Endodermal cell (in vitro differentiated cells): ENCODE results near the gene ECI2. TPM values are rescaled to one million over a fixed set of nuclear protein-coding genes. Genes with fewer than 3 reads are reported as not detected.

Source experiments
- DNase-seq: peaks from one replicate; pipeline ENCODE4 v3.0.0-alpha.2; 2017
- H3K27ac ChIP-seq: 2 replicates; pipeline ENCODE4 v1.5.1; 2013; ENCODE audit warnings: mild to moderate bottlenecking, low read depth, low read length, moderate library complexity
- H3K27me3 ChIP-seq: 2 replicates; pipeline ENCODE4 v1.6.1; 2013; ENCODE audit warnings: mild to moderate bottlenecking, low read length, moderate library complexity; ENCODE audit not compliant: insufficient read depth, control insufficient read depth, poor library complexity, severe bottlenecking
- H3K36me3 ChIP-seq: 2 replicates; pipeline ENCODE4 v1.7.0; 2013; ENCODE audit warnings: mild to moderate bottlenecking, low read length, moderate library complexity; ENCODE audit not compliant: control insufficient read depth, insufficient read depth
- H3K4me1 ChIP-seq: one replicate; pipeline ENCODE4 v1.7.0; 2013; ENCODE audit warnings: low read length; ENCODE audit not compliant: control insufficient read depth, insufficient read depth
- H3K4me3 ChIP-seq: 2 replicates; pipeline ENCODE4 v1.5.1; 2013; ENCODE audit warnings: mild to moderate bottlenecking, low read length, moderate library complexity
- H3K9ac ChIP-seq: 2 replicates; pipeline ENCODE4 v1.6.1; 2013; ENCODE audit warnings: mild to moderate bottlenecking, low read length, moderate library complexity; ENCODE audit not compliant: poor library complexity, severe bottlenecking; ENCODE audit errors: extremely low read depth
- H3K9me3 ChIP-seq: 2 replicates; pipeline ENCODE4 v1.6.1; 2013; ENCODE audit warnings: mild to moderate bottlenecking, low read length, moderate library complexity; ENCODE audit not compliant: control insufficient read depth
- H3K27ac Mint-ChIP-seq: 2 replicates; pipeline ENCODE4 v1.8.0; 2020; ENCODE audit warnings: mixed read lengths
- H3K27me3 Mint-ChIP-seq: 2 replicates; pipeline ENCODE4 v1.8.0; 2021; ENCODE audit warnings: mild to moderate bottlenecking, mixed read lengths; ENCODE audit not compliant: insufficient read depth
- H3K36me3 Mint-ChIP-seq: 2 replicates; pipeline ENCODE4 v1.8.0; 2020; ENCODE audit warnings: low read depth, mixed read lengths
- H3K4me1 Mint-ChIP-seq: 2 replicates; pipeline ENCODE4 v1.8.0; 2020; ENCODE audit warnings: mixed read lengths
- H3K4me3 Mint-ChIP-seq: 2 replicates; pipeline ENCODE4 v1.8.0; 2020; ENCODE audit warnings: mild to moderate bottlenecking, moderate library complexity, mixed read lengths
- H3K9me3 Mint-ChIP-seq: 2 replicates; pipeline ENCODE4 v1.8.0; 2020; ENCODE audit warnings: mild to moderate bottlenecking, mixed read lengths
- CTCF ChIP-seq: fragments of 200-600 bp; sonication (generic); conservative IDR thresholded peaks from 2 replicates; pipeline ENCODE4 v1.5.0; 2021; ENCODE audit warnings: antibody characterized with exemption, mild to moderate bottlenecking
- WGBS, 2 experiments: methylation state at CpG; one replicate each; pipeline versions ENCODE4 v1.1.5 to v1.1.7; 2013; ENCODE audit warnings: missing lambda C conversion rate in 2 of 2, mixed read lengths in 1 of 2; ENCODE audit not compliant: insufficient coverage in 1 of 2, insufficient read length in 1 of 2; 5-methylcytosine and 5-hydroxymethylcytosine counted together
- total RNA-seq, 2 donors: library from RNA; stranded (reverse); fragmentation: NEBNext Ultra II Directional in 1 of 2; extraction: Animal tissue kit (Norgen Biotek cat#: 25700) in 1 of 2; gene quantifications; 2 replicates in 1 of 2; 3 replicates in 1 of 2; pipeline ENCODE4 v1.2.1, GENCODE V29; 2021

Gene ECI2
- total RNA-seq, 2 donors from 2014 or later: 40.4 to 58.2 TPM

GRCh38 chr6:4139272-4139671 is 3.9 kb upstream of the ECI2 start:
- Histone ChIP-seq H3K9me3 (no peaks in the 10 kb centered on the region), H3K36me3 (no peaks in the 10 kb centered on the region), H3K27ac (no peak overlapping the region), H3K4me1 (no peaks in the 10 kb centered on the region), H3K4me3 (no peak overlapping the region), H3K27me3 (no peaks in the 10 kb centered on the region), H3K9ac (no peak overlapping the region)
- no peak for TF ChIP-seq CTCF
- H3K4me1 Mint-ChIP-seq: peaks cover 8% of the 10 kb centered on the region
- 93 to 100% methylated on average over 1 to 3 of the region's 3 CpGs for WGBS, 2 experiments
- H3K9me3 Mint-ChIP-seq: peaks cover 2% of the 10 kb centered on the region
- H3K27ac Mint-ChIP-seq: no peak overlapping the region
- no peak for DNase-seq
- H3K4me3 Mint-ChIP-seq: no peak overlapping the region
- no peaks in the 10 kb centered on the region for H3K36me3 Mint-ChIP-seq
- peaks cover 5% of the 10 kb centered on the region for H3K27me3 Mint-ChIP-seq

- Mint-ChIP-seq H3K36me3 (peaks cover under 1% of the 10 kb centered on the region), H3K9me3 (peaks cover 2% of the 10 kb centered on the region), H3K27me3 (peaks cover 5% of the 10 kb centered on the region), H3K4me3 (no peak overlapping the region), H3K27ac (no peak overlapping the region), H3K4me1 (peaks cover 18% of the 10 kb centered on the region)
- no peak for TF ChIP-seq CTCF
- no peaks in the 10 kb centered on the region for H3K27me3 ChIP-seq
- no peak overlapping the region for H3K4me3 ChIP-seq
- no peak for DNase-seq
- H3K36me3 ChIP-seq: no peaks in the 10 kb centered on the region
- 90% methylated on average over 3 of the region's 3 CpGs; no CpG with 5 or more reads in 1 of the 2 experiments for WGBS, 2 experiments
- H3K4me1 ChIP-seq: no peaks in the 10 kb centered on the region
- no peak overlapping the region for H3K9ac ChIP-seq
- H3K27ac ChIP-seq: no peak overlapping the region
- peaks cover 2% of the 10 kb centered on the region for H3K9me3 ChIP-seq
Observed at GRCh38 chr6:4138186-4138585, 2.8 kb upstream of the ECI2 start.

- Histone ChIP-seq H3K9ac (no peak overlapping the region), H3K4me1 (no peaks in the 10 kb centered on the region), H3K36me3 (no peaks in the 10 kb centered on the region), H3K27me3 (no peaks in the 10 kb centered on the region), H3K4me3 (peak overlapping the region; percentile 78), H3K9me3 (peaks cover 19% of the 10 kb centered on the region), H3K27ac (no peak overlapping the region)
- H3K27ac Mint-ChIP-seq: peak overlapping the region; percentile 57
- peaks cover 13% of the 10 kb centered on the region for H3K9me3 Mint-ChIP-seq
- WGBS, 2 experiments: 56% methylated on average over 1 of the region's 1 CpG; no CpG with 5 or more reads in 1 of the 2 experiments
- H3K27me3 Mint-ChIP-seq: peaks cover 5% of the 10 kb centered on the region
- no peak for DNase-seq
- peaks cover 16% of the 10 kb centered on the region for H3K4me1 Mint-ChIP-seq
- peaks cover 17% of the 10 kb centered on the region for H3K36me3 Mint-ChIP-seq
- TF ChIP-seq CTCF: no peak
- peak overlapping the region; percentile 84 for H3K4me3 Mint-ChIP-seq
Observed at GRCh38 chr6:4136354-4136831, 1.0 kb upstream of the ECI2 start.
